H1 (cell line): ENCODE results near the gene TPMT. TPM values are rescaled to one million over a fixed set of nuclear protein-coding genes. Genes with fewer than 3 reads are reported as not detected.
"Not testable (repeated sequence)": the region's sequence is repeated elsewhere in the genome, so short reads cannot be mapped to it uniquely, and the experiment has no call there.

Experiments used
- CTCF ChIA-PET: fragments of 300-600 bp; sonication (Branson Sonifier 250); formaldehyde crosslinking; loops from one replicate; lab custom pipeline; 2021; ENCODE audit not compliant: partially characterized antibody; lab: Charles Lee
- POLR2A ChIA-PET: fragments of 300-600 bp; sonication (Branson Sonifier 250); formaldehyde crosslinking; loops from one replicate; lab custom pipeline; 2021; ENCODE audit warnings: inconsistent platforms; ENCODE audit not compliant: partially characterized antibody; lab: Charles Lee
- DNase-seq, 2 experiments: peaks; one replicate each; pipeline versions ENCODE4 v3.0.0 to v3.0.0-alpha.2; 2010 to 2022; ENCODE audit warnings: low spot score in 2 of 2, low read depth in 1 of 2, mixed read lengths in 1 of 2
- FAIRE-seq: peaks from 2 replicates; lab custom pipeline; 2011; peaks lifted over from hg19 to GRCh38; lab: Jason Lieb, UNC
- H2AFZ ChIP-seq: 2 replicates; pipeline ENCODE4 v1.8.1; 2012; ENCODE audit warnings: low read length, inconsistent platforms
- H2AK5ac ChIP-seq: 2 replicates; pipeline ENCODE4 v1.6.1; 2013; ENCODE audit warnings: low read depth, low read length
- H2BK120ac ChIP-seq: replicated peaks from 2 replicates; pipeline ENCODE3; 2013; ENCODE audit warnings: low read depth, low read length, inconsistent platforms
- H2BK12ac ChIP-seq: 2 replicates; pipeline ENCODE4 v1.6.1; 2013; ENCODE audit warnings: low read depth, low read length
- H2BK15ac ChIP-seq: 2 replicates; pipeline ENCODE4 v1.6.1; 2013; ENCODE audit warnings: low read length
- H2BK20ac ChIP-seq: 2 replicates; pipeline ENCODE4 v1.6.1; 2013; ENCODE audit warnings: low read length
- H2BK5ac ChIP-seq: 2 replicates; pipeline ENCODE4 v1.6.1; 2013; ENCODE audit warnings: low read depth, low read length
- H3K14ac ChIP-seq: 2 replicates; pipeline ENCODE4 v1.6.1; 2013; ENCODE audit warnings: inconsistent platforms; ENCODE audit not compliant: insufficient read length
- H3K18ac ChIP-seq: 2 replicates; pipeline ENCODE4 v1.6.1; 2013; ENCODE audit warnings: low read length; ENCODE audit errors: extremely low read depth
- H3K23ac ChIP-seq: 2 replicates; pipeline ENCODE4 v1.6.1; 2013; ENCODE audit warnings: inconsistent platforms; ENCODE audit not compliant: insufficient read length
- H3K23me2 ChIP-seq: 2 replicates; pipeline ENCODE4 v1.6.1; 2013; ENCODE audit warnings: low read depth, low read length
- H3K27ac ChIP-seq: 2 replicates; pipeline ENCODE4 v1.6.1; 2011; ENCODE audit warnings: low read depth, low read length, inconsistent platforms
- H3K27me3 ChIP-seq, 4 experiments: replicated peaks in 1 of 4; 1 replicate in 1 of 4; 2 replicates in 3 of 4; pipeline versions ENCODE4 v1.6.1 to v1.8.1; 2011 to 2013; ENCODE audit warnings: low read length in 3 of 4, mild to moderate bottlenecking in 3 of 4, inconsistent platforms in 2 of 4, mixed read lengths in 2 of 4, moderate library complexity in 1 of 4; ENCODE audit not compliant: control insufficient read depth in 3 of 4, insufficient read depth in 3 of 4; ENCODE audit errors: extremely low read depth in 1 of 4
- H3K36me3 ChIP-seq, 4 experiments: 2 replicates each; pipeline versions ENCODE4 v1.6.1 to v1.8.1; 2011 to 2013; ENCODE audit warnings: mild to moderate bottlenecking in 4 of 4, low read length in 3 of 4, moderate library complexity in 2 of 4, control low read depth in 1 of 4, inconsistent platforms in 1 of 4; ENCODE audit not compliant: insufficient read depth in 4 of 4, control insufficient read depth in 2 of 4
- H3K4ac ChIP-seq: replicated peaks from 2 replicates; pipeline ENCODE3; 2013; ENCODE audit warnings: low read length, low read depth, mixed read lengths, inconsistent platforms; ENCODE audit not compliant: insufficient read length
- H3K4me1 ChIP-seq, 4 experiments: replicated peaks in 1 of 4; 1 replicate in 1 of 4; 2 replicates in 3 of 4; pipeline versions ENCODE4 v1.6.1 to v1.8.1; 2011 to 2013; ENCODE audit warnings: low read length in 3 of 4, inconsistent platforms in 2 of 4, mixed read lengths in 1 of 4; ENCODE audit not compliant: insufficient read depth in 4 of 4, control insufficient read depth in 3 of 4
- H3K4me2 ChIP-seq, 2 experiments: 2 replicates each; pipeline versions ENCODE4 v1.6.1 to v1.8.1; 2011 to 2013; ENCODE audit warnings: low read depth in 2 of 2, low read length in 2 of 2, control low read depth in 1 of 2, inconsistent platforms in 1 of 2, mild to moderate bottlenecking in 1 of 2; ENCODE audit not compliant: insufficient read depth in 1 of 2
- H3K4me3 ChIP-seq, 4 experiments: fragments of 200-600, 300-600 bp in 1 of 4; sonication (generic), shearing (Covaris generic), sonication (Bioruptor Twin) in 1 of 4; 2 replicates each; pipeline versions ENCODE4 v1.5.1 to v1.8.1; 2011 to 2016; ENCODE audit warnings: low read length in 4 of 4, low read depth in 3 of 4, control low read depth in 2 of 4, inconsistent platforms in 2 of 4, mild to moderate bottlenecking in 2 of 4, mixed read lengths in 1 of 4, moderate library complexity in 1 of 4; ENCODE audit not compliant: insufficient read depth in 2 of 4; ENCODE audit errors: extremely low read depth in 1 of 4
- H3K56ac ChIP-seq: replicated peaks from 2 replicates; pipeline ENCODE3; 2013; ENCODE audit warnings: low read depth, mild to moderate bottlenecking, mixed read lengths, low read length, inconsistent platforms; ENCODE audit not compliant: insufficient read length
- H3K79me1 ChIP-seq: 2 replicates; pipeline ENCODE4 v1.6.1; 2013; ENCODE audit warnings: low read depth, low read length, control low read depth
- H3K79me2 ChIP-seq, 2 experiments: 2 replicates each; pipeline versions ENCODE4 v1.6.1 to v1.8.1; 2012 to 2013; ENCODE audit warnings: low read length in 2 of 2, mild to moderate bottlenecking in 2 of 2, inconsistent platforms in 1 of 2; ENCODE audit not compliant: insufficient read depth in 2 of 2, control insufficient read depth in 1 of 2
- H3K9ac ChIP-seq, 4 experiments: replicated peaks in 1 of 4; 1 replicate in 1 of 4; 2 replicates in 3 of 4; pipeline versions ENCODE4 v1.6.1 to v1.8.1; 2011 to 2013; ENCODE audit warnings: low read depth in 3 of 4, low read length in 3 of 4, control low read depth in 2 of 4, mild to moderate bottlenecking in 2 of 4, moderate library complexity in 2 of 4, inconsistent platforms in 1 of 4; ENCODE audit errors: extremely low read depth in 1 of 4
- H3K9me3 ChIP-seq, 2 experiments: 2 replicates each; pipeline versions ENCODE4 v1.6.1 to v1.8.1; 2012 to 2013; ENCODE audit warnings: mild to moderate bottlenecking in 2 of 2, moderate library complexity in 2 of 2, control low read depth in 1 of 2, inconsistent platforms in 1 of 2, low read depth in 1 of 2, low read length in 1 of 2, mixed read lengths in 1 of 2; ENCODE audit not compliant: insufficient read depth in 2 of 2
- H4K20me1 ChIP-seq, 2 experiments: replicated peaks in 1 of 2; 2 replicates each; pipeline versions ENCODE3 to v1.8.1; 2011 to 2013; ENCODE audit warnings: inconsistent platforms in 2 of 2, low read length in 2 of 2, mild to moderate bottlenecking in 1 of 2; ENCODE audit not compliant: insufficient read depth in 2 of 2, control insufficient read depth in 1 of 2
- H4K5ac ChIP-seq: 2 replicates; pipeline ENCODE4 v1.6.1; 2013; ENCODE audit warnings: low read length, low read depth, mixed read lengths, inconsistent platforms; ENCODE audit not compliant: insufficient read length
- H4K8ac ChIP-seq: 2 replicates; pipeline ENCODE4 v1.8.0; 2013; ENCODE audit warnings: mild to moderate bottlenecking, moderate library complexity, low read length, inconsistent platforms; ENCODE audit not compliant: insufficient read depth; ENCODE audit errors: extremely low read depth
- H4K91ac ChIP-seq: replicated peaks from 2 replicates; pipeline ENCODE3; 2013; ENCODE audit warnings: low read length, mixed read lengths, inconsistent platforms; ENCODE audit not compliant: insufficient read length
- CREB1 ChIP-seq: IDR thresholded peaks from 2 replicates; pipeline ENCODE4 v1.6.1; 2012; ENCODE audit warnings: inconsistent platforms
- RNF2 ChIP-seq: fragments of 200-900, 300-1000 bp; sonication (generic); IDR thresholded peaks from 2 replicates; pipeline ENCODE4 v1.7.1; 2016; ENCODE audit warnings: borderline replicate concordance, low read depth, mild to moderate bottlenecking, antibody characterized with exemption, low read length; ENCODE audit not compliant: poor library complexity, severe bottlenecking; ENCODE audit errors: missing control alignments
- WGBS, 2 experiments: shearing (Covaris generic) in 1 of 2; methylation state at CpG; one replicate each; pipeline versions ENCODE4 v1.1.6 to v1.1.7; 2013 to 2015; ENCODE audit warnings: low lambda C conversion rate in 2 of 2, mixed read lengths in 2 of 2, inconsistent platforms in 1 of 2, low coverage in 1 of 2, missing lambda C conversion rate in 1 of 2; ENCODE audit not compliant: insufficient replicate concordance in 2 of 2, insufficient coverage in 1 of 2, insufficient read length in 1 of 2; ENCODE audit errors: extremely low coverage in 1 of 2, missing lambda C conversion rate in 1 of 2; 5-methylcytosine and 5-hydroxymethylcytosine counted together
- polyA plus RNA-seq, 7 experiments: library from polyadenylated mRNA; depleted of rRNA in 3 of 7; stranded (reverse) in 5 of 7; unstranded in 2 of 7; fragments of >200 nt in 5 of 7; fragments of 200-250 nt in 2 of 7; gene quantifications; 1 replicate in 5 of 7; 2 replicates in 1 of 7; 4 replicates in 1 of 7; pipeline versions ENCODE4 v1.2.1 to v1.2.3, GENCODE V29; 2011 to 2013; ENCODE audit warnings: missing spikeins in 2 of 7, mixed read lengths in 2 of 7
- total RNA-seq: library from RNA; stranded (reverse); fragmentation: NEBNext Ultra II Directional; extraction: Animal tissue kit (Norgen Biotek cat#: 25700); gene quantifications from 2 replicates; pipeline ENCODE4 v1.2.1, GENCODE V29; 2021

Gene TPMT
- total and polyA plus RNA-seq, 2 of the 8 experiments (the other 6 are each of a cell fraction or from before 2014, with no cell fraction given): 12.3 to 17.2 TPM

GRCh38 chr6:18177286-18177965 lies 22.5 kb upstream of the TPMT start (continued):
- no peak for TF ChIP-seq RNF2
- no peak for TF ChIP-seq CREB1

GRCh38 chr6:18176198-18176597 lies 21.3 kb upstream of the TPMT start:
- H3K9ac ChIP-seq, H3K27ac ChIP-seq, H3K4me2 ChIP-seq, H3K23ac ChIP-seq, H3K4me3 ChIP-seq, H4K8ac ChIP-seq, H2BK5ac ChIP-seq, POLR2A ChIA-PET, H2BK15ac ChIP-seq, CTCF ChIA-PET, H3K18ac ChIP-seq, FAIRE-seq, H3K4me1 ChIP-seq, H2AK5ac ChIP-seq, H3K27me3 ChIP-seq, H3K23me2 ChIP-seq, H4K91ac ChIP-seq, H2BK20ac ChIP-seq, H2BK120ac ChIP-seq, H2BK12ac ChIP-seq, H4K5ac ChIP-seq, H3K14ac ChIP-seq, H3K9me3 ChIP-seq, H3K36me3 ChIP-seq, H3K79me2 ChIP-seq, H3K4ac ChIP-seq, H3K56ac ChIP-seq, H3K79me1 ChIP-seq, H4K20me1 ChIP-seq, DNase-seq, H2AFZ ChIP-seq: not testable (repeated sequence)
- 93% methylated on average over 4 of the region's 4 CpGs; no CpG with 5 or more reads in 1 of the 2 experiments for WGBS, 2 experiments
